OCI-LY1 (cell line): ENCODE measurements around the gene VGLL4.

Experiments
- EZH2 ChIP-seq: fragments of 200-600 bp; sonication (generic), shearing (Covaris generic); IDR thresholded peaks from 2 replicates; pipeline ENCODE4 v1.8.0; 2017; ENCODE audit warnings: borderline replicate concordance, mixed run types, mild to moderate bottlenecking, antibody characterized with exemption, low read length, moderate library complexity, mixed read lengths
- TF ChIP-seq, protein P1 (sequence below): fragments of 200-600 bp; sonication (generic), shearing (Covaris generic); IDR thresholded peaks from 2 replicates; pipeline ENCODE4 v1.5.1; 2017; ENCODE audit warnings: mild to moderate bottlenecking, antibody characterized with exemption, low read length, moderate library complexity, mixed read lengths

DNA sequence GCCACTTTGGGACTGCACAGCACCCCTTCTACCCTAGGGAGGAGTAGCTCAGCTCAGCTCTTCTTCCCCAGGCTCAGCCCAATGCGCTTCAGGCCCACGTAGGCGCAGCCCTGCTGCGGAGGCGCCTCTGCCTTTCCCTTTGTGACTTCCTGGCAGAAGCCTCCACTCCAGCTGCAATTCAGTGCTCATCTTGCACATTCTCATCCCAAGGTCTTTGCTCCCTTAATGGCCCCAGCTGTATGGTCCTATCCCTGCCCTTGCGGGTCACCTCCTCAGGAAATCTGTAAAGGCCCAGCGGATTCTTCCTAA lies 109.0 kb downstream of the VGLL4 start:
- no peak for TF ChIP-seq EZH2
- TF ChIP-seq, protein P1, sequence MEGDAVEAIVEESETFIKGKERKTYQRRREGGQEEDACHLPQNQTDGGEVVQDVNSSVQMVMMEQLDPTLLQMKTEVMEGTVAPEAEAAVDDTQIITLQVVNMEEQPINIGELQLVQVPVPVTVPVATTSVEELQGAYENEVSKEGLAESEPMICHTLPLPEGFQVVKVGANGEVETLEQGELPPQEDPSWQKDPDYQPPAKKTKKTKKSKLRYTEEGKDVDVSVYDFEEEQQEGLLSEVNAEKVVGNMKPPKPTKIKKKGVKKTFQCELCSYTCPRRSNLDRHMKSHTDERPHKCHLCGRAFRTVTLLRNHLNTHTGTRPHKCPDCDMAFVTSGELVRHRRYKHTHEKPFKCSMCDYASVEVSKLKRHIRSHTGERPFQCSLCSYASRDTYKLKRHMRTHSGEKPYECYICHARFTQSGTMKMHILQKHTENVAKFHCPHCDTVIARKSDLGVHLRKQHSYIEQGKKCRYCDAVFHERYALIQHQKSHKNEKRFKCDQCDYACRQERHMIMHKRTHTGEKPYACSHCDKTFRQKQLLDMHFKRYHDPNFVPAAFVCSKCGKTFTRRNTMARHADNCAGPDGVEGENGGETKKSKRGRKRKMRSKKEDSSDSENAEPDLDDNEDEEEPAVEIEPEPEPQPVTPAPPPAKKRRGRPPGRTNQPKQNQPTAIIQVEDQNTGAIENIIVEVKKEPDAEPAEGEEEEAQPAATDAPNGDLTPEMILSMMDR = no peak
